NCI-H1694 (cell line): Measurements from ENCODE around the gene SLC5A1.

ENCODE experiments used
- DNase-seq: peaks from one replicate; lab custom pipeline; 2025; lab: John Stamatoyannopoulos, UW

Gene SLC5A1

DNA sequence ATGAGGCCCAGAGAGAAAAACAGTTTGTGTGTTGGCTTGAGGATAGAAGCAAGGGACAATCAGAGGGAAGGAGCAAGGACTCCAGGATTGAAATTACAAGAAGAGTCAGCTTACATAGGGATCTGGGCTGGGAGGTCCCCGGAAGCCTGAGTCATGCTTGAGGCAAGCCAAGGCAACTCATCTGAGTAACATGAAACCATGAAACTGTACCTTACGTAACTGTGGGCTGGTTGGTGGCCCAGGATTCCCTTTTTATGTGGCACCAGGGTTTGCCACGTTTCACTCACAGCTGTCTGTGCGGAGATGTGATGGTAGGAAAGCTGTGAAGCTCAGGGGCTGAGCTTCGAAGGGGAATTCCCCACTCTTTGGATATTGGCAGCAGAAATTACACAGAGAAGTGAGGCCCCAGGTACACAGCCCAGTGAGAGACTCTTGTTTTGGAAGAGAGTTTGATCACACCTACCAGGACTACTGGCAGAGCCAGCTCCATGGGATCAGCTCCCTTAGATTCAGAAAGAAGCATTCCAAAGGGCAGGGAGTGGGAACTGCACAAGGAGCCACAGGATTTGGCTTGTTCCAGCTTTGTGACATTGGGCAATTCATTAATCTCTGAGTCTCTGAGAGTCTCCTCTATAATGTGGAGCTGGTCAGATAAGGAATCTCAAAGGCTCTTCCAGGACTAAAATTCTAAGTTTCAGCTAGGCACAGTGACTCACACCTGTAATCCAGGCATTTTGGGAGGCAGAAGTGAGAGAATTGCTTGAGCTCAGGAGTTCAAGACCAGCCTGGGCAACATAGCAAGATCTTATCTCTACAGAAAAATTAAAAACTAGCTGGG is 7.8 kb downstream of the SLC5A1 start:
- DNase-seq = no peak

DNA sequence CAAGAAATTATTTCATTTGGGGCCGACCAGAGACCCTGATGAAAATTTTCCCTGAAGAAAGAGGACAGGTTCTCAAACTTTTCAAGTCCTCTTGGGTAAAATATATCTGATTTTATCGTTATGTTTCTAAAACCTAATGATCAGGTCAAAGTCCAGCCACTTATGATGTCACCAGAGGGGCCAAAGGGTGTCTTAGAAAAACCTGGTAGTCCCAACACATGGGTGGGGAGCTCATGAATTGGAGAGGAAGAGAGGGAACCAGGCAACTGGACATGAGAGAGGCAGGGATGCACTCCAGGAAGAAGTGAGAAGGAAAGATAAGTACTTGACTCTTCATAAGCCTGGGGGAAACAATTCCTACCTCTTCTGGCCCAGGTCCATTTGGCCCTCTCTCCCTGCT is 9.2 kb downstream of the SLC5A1 start:
- no peak for DNase-seq

DNA sequence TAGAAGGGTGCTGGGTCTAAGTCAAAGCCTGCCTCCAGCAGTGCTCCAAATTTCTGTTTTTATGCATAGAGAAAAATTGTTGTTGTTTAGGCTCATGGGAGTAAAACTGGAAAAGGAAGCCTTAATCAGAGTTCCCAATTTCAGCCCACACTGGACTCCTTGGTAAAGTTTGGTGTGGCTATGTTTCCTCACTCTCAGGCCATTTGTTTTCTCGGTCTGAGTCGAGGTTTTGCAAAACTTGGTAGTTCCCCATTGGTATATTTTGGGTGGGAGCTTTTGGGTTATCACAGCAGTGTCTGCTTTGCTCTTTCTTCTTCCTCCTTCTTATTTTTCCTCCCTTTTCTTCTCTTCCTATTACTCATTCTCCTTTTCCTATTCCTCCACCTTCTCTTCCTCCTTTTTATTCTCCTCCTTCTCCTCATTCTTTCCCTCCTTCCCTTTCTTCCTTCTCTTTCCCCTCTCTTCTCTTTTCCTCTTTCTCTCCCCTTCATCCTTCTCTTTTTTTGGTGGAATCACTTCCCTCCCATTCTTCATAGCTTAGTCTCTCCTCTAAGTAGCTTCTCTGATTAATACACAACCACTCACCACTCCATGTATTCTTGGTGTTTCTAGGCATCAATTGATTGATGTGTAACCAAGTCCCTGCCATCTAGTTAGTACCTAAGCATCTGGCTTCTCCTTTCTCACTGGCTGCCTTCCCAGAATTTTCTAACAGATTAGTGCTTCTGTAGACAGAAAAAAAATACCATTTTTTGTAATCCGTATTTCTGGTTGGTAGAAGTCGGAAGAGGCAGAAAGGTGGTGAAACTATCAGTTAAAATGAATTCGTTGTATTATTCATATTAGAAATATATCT is 10.1 kb downstream of the SLC5A1 start:
- peak; percentile 87 for DNase-seq

DNA sequence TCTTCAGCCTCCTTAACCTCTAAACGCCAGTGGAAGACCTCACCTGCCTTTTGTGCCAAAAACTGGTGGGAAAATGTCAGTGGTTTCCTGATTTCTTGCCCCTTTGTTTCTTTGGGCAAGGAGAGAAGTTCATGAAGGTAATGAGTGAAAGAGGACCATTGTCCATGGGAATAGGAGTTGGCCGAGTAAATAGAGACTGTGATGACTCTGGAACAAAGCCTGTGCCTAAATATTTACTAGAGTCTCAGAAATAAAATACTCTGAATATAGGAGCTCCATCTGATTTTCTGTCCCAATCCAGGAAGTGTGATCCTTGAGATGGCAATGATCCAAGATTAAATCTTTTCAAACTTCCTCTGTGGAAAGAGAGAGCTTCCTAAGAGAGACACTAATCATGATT is 12.0 kb downstream of the SLC5A1 start:
- DNase-seq = no peak

DNA sequence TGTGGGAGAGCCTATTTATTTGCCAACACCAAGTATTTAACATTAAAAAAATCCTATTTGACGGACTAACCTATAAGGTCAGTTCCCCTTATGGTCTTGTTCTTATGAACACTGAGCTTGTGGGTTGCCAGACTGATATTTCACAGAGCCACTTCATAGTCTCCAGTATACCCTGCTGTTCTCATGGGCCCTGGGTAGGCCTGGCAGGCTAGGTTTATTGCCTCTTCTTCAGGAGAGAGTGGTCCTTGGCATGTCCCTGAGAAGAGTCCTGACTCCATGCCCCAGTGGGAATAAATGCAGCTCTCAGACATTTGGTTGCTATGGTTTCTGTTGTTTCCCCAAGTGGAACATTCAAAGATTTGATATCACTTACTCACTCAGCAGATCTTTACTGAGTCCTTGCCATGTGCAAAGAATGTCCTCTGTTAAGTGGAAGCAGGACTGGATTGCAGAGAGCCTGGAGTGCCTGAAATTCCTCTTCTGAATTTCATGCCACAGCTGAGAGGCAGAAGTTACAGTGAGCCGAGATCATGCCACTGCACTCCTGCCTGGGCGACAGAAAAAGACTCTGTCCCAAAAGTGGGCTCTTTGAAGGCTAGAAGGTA is 15.7 kb downstream of the SLC5A1 start:
- DNase-seq = no peak

DNA sequence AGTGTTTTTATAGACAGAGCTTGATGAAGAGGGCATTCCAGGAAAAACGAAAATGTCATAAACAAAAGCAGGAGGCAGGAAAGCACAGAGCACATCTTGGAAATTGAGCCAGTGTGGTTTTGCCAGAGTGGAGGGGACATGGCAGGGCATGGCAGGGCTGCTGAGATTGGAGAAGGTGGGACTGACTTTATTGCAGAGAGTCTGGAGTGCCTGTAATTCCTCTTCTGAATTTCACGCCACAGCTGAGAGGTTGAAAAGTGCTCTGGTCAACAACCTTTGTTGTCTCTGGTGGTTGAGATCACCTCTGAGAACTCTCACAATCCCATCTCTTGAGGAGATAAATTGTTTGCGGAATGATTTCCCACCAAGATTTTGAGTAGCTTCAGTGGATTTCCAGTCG is 16.4 kb downstream of the SLC5A1 start:
- no peak for DNase-seq

DNA sequence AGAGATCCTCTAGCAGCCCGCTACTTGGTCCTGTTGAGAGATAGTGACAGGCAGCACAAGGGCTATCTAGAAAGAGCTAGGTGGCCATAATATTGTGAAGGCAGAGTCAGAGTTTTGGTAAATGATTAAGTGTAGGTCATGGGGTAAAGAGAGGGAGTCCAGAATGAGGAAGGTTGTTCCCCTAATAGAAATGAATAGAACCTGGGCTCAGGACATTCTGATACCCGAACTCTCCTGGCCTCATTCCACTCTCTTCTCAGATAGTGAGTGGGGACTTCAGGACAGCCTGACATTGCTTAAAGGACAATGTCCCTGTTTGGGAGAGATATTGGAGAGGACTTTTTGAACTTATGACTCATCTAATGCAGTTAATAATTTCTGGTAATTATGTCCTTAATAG is 20.6 kb downstream of the SLC5A1 start:
- DNase-seq = no peak

DNA sequence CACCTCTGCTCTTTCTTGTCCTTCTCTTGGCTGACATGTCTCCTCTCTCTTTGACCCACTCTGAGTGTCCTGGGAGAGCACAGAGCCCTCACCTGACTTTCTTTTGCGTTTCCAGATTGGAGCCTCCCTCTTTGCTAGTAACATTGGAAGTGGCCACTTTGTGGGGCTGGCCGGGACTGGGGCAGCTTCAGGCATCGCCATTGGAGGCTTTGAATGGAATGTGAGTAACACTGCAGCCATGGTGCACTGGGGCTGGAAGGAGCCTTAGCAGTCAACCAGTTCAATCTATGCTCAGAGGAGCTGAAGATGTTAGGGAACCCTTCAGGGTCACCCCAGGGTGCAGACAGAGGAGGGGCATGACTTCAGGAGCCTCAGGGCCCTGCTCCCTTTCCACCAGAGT is 23.8 kb downstream of the SLC5A1 start:
- no peak for DNase-seq

DNA sequence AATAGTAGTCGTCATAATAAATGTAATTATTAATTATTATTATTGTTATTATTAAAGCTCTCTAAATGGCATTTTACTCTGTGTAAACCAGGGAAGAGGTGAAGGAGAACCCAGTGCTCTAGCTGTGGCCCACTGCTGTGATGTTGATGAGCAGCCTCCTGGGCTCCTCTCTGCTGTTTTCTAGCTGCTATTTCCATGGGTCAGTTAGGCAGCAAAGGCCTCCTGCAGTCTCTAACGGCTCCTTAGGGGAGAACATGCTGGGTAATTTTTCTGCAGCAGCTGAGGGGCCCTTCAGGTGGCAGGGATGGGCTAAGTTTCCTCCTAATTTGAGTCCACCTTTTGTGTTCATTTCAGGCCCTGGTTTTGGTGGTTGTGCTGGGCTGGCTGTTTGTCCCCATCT is 24.6 kb downstream of the SLC5A1 start:
- no peak for DNase-seq

DNA sequence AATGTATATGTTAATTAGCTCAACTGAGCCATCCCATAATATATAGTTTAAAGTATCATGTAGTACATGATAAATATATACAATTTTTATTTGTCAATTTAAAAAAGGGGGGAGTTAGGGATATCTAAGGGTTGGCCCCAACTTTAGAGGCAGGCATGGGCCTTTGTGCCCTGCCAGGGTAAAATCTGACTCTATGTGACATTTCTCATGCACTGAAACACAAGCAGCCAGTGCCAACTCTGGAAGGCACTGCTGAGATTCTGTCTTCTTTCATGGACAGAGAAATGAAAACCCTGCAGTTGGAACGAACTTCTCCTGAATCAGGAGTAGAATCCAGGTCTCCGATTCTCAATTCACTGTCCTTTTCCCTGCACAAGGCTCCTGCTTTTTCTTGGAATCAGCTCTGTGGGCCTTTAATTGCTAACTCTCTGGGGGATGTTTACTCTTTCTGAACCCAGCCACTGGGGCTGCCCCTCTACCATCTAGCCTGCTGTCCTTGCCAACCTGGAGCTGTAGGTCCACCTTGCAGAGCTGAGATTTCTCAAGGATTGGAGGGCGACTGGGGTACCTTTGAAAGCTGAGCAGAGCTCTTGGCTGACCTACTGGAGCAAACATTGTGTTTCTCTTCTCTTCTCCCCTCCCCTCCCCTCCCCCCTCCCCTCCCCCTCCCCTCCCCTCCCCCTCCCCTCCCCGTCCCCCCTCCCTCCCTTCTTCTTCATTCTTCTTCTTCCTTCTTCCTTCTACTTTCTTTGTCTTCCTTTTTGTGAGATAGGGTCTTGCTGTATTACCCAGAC is 26.7 kb downstream of the SLC5A1 start:
- no peak for DNase-seq

DNA sequence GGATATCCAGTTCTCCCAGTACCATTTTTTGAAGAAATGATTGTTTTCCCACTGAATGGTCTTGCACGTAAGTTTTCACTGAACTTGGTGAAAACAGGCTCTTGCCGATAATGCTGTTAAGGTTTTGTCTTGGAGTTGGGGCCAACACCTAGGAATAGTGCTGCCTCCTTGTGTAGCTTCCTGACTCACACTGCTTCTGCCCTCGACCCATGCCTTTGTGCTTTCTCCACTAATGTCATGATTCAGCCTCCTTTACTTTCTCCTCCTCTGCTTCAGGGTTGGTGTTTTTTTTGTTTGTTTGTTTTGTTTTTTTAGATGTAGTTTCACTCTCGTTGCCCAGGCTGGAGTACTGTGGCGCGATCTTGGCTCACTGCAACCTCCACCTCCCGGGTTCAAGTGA is 30.2 kb downstream of the SLC5A1 start:
- DNase-seq = no peak

DNA sequence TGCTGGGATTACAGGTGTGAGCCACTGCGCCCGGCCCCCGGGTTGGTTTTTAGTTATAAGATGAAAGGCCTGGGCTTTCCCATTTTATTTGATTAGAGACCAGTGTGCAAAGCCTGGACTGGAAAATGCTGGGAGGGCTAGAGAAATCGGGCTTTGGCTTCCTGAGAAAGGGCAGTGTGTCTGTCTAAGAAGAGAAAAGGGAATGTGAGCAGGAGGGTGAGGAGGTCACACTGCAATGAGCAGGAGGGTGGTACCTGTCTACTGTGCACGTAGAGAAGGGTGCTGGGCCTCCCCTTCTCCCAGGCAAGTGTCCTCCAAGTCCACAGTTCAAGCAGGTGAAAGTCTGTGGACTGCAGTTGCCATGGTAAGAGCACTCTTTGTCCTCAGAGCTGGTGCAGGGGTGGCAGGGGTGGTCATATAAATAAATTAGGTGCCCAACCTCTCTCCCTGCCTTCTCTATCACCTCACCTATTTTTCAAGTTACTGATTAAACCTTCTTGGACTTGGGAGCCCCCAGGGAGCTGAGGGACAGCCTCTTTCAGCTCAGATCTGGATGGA is 30.8 kb downstream of the SLC5A1 start:
- no peak for DNase-seq

DNA sequence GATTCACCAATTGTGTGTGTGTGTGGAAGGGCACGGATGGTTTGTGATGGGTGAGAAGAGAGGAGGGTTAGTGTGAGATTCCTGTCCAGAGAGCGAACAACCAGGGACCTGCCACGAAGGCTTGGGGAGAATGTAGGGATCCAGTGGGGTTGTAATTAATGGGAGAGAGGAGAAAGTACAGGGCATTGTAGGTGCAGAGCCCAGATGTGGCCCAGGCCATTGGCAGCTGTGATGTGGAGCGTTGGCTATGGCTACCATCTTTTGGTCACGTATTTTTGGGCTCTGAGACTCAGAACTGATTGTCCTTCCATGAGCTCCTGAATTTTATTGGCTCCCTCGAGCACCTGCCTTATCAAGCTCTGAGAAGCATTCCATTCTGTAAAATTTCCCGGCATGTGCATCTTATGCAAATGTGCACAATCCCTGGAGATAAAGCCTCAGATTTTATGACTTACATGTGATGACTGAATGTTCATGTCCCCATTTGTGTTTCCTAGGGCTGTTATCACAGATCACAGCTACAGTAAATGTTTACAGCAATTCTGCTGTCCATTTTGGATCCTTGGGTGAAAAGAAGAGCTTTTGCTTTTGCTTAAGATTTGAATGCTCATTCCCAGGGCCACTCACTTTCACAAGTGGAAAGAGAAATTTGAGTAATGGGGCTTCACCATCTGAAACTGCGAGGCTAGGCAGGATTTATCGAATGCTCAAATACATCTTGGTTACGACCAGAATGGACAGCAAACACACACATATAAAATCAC is 33.1 kb downstream of the SLC5A1 start:
- DNase-seq = no peak

DNA sequence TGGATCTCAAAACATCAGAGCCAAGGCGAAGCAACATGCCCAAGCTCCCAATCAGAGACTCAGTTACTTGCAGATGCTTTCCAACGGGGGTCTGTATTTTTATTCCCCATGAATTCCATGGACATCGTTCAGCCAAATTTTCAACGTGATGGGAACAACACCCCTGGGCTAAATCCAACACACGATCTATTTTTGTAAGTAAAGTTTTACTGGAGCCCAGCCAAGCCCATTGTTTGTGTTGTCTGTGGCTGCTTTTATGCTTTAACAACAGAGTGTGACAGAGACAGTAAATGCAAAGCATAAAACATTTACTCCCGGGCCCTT is 33.7 kb downstream of the SLC5A1 start:
- no peak for DNase-seq

DNA sequence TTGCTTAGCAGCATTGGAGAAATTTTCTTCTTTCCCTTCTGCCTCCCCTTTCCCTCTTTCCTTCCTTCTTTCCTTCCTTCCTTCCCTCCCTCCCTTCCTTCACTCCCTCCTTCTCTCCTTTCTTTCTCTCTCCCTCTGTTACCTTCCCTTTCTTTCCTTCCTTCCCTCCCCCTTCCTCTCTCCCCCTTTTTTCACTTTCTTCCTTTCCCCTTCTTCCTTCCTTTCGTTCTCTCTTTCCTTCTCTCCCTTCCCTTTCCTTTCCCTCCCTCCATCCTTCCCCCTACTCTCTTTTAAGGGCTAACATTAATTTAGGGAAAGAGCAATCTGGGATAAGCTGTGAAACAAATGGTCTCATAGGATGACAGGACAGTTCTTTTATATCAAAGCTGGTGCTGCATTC is 34.1 kb downstream of the SLC5A1 start:
- DNase-seq = no peak

DNA sequence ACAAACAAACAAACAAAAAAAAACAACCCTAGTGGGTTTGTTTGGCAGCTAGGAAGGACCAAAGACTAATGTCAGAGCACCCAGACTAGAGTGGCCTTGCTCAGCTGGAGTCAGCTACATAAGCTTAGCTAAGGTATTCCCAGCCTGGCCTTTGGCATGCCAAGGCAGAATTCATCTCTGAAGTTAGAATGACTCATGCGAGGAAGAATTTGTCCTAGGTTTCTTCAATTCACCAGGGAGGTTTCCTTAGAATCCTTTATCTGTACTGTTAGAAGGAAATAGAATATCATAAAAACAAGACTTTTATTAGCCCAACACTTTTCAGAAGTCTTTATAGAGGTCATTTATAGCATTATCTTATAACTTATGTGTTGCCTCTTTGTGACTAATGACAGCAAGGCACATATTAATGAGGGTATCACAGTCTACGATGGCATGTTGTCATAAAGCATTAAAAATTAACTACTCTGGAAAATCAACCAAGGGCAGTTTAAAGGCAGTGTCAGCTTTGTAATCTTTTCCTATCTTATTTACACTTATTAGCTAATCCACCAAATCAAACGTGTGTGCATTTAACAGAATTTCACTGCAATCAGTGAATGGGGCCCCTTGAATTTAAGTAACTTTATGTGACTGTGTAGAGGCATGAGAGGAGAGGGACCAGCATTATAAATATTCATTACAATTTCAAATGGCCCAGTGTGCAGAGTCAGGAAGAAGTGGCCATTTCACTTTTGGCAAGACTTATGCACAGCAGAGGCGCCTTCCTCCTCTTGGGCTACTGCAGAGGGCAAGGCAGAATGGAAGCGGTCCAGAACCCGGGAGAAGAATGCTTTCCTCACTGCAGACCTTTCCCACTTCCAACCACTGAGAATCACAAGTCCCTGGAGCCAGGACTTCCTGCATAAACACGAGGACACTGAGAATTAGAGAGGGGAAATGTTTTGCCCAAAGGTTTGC is 36.3 kb downstream of the SLC5A1 start:
- no peak for DNase-seq

DNA sequence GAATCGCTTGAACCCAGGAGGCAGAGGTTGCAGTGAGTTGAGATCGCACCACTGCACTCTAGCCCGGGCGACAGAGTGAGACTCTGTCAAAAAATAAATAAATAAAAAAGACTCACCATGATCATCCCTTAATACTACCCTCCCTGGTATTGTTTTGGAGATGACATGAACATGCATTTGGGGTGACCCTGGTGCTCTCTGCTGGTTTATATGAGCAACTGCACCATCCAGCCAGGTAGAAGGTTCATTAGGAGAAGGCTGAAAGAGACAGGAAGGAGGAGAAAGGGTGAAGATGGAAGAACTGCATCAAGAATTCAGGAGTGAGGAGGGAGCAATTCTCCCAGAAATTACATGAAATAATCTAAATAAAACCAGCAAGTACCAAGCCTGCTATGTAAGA is 37.8 kb downstream of the SLC5A1 start:
- peak; percentile 59 for DNase-seq

DNA sequence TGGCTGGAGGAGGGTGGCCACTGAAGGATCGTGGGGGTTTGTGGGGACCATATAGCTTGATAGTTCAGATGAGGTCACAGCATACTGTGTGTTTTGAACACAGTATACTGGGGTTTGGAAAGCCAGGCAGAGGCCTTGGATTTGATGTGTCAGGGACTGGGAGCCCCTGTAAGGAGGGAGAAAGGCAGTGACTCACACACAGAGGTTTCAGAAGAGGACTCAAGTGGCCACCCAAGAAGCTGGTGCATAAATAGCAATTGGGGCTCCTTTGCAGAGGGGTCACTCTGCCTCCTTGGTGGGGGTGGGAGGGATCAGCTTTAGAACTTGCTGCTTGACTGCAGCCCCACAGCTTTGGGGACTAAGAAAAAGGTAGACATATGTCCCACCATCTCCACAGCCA is 39.3 kb downstream of the SLC5A1 start:
- DNase-seq = no peak

DNA sequence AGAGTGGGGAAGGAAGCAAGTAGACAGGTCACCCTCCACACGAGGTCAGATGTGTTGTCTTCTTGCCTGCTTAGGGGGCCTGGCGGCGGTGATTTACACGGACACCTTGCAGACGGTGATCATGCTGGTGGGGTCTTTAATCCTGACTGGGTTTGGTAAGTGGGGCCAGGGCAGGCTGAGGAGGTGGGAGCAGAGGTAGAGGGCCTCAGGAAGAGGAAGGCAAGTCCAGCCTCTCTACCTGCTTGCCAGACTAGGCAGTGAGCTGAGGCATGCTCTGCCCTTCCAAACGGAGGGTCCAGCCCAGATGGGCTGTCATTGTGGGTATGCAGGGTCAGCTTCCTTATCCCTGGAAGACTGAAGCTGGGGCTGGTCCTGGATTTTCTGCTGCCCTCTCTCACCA is 39.9 kb downstream of the SLC5A1 start:
- no peak for DNase-seq

DNA sequence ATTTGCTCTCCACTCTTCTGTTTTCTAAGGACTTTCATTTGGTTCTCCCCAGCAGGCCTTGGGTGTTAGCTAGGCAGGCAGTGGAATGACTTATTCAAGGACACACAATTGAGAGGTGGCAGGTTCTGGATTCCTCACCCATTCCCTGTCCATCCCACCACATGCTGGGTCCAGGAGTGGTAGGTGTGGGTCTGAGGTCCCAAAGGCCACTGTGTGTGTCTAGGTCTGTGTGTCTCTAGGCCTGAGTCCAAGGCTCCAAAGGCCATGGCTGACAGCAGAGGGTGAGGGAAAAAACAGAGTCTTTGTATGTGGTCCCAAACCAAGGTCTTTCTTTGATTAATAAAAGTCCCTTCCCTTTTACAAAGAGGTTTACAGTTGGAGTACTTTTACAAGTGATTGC is 40.8 kb downstream of the SLC5A1 start:
- DNase-seq = no peak
